GM13976 (cell line): ENCODE data around the gene DNAH8.

Experiments
- DNase-seq: peaks from one replicate; pipeline ENCODE4 v3.0.0; 2012; ENCODE audit warnings: low spot score
- CTCF ChIP-seq: IDR thresholded peaks from 2 replicates; pipeline ENCODE4 v1.5.1; 2012; ENCODE audit warnings: borderline replicate concordance, mild to moderate bottlenecking; ENCODE audit not compliant: insufficient read depth; ENCODE audit errors: extremely low read depth, missing control alignments, control extremely low read depth
- in situ Hi-C: fragments of 300-500 bp; cut with MboI; formaldehyde crosslinking; loops from one replicate; pipeline ENCODE4 v1.12.0; 2022; ENCODE audit warnings: low sequenced_read_pairs, mixed read lengths, inconsistent platforms; ENCODE audit not compliant: unreplicated experiment

DNAH8 gene

GRCh38 chr6:39053854-39054576 lies 338.9 kb downstream of the DNAH8 start:
- in situ Hi-C loops = no loop called here
- no peak for DNase-seq
- TF ChIP-seq CTCF = no peak

GRCh38 chr6:39054577-39055142 lies 339.5 kb downstream of the DNAH8 start:
- no peak for TF ChIP-seq CTCF
- in situ Hi-C loops = no loop called here
- no peak for DNase-seq

GRCh38 chr6:39055661-39056060 lies 340.6 kb downstream of the DNAH8 start:
- in situ Hi-C loops = no loop called here
- no peak for TF ChIP-seq CTCF
- no peak for DNase-seq

- DNase-seq = no peak
- no peak for TF ChIP-seq CTCF
- in situ Hi-C loops = no loop called here
Observed at GRCh38 chr6:39056191-39056590, 341.1 kb downstream of the DNAH8 start.

GRCh38 chr6:39056681-39057080 lies 341.6 kb downstream of the DNAH8 start:
- in situ Hi-C loops = no loop called here
- DNase-seq = no peak
- no peak for TF ChIP-seq CTCF

- no peak for TF ChIP-seq CTCF
- no peak for DNase-seq
- in situ Hi-C loops = no loop called here
Observed at GRCh38 chr6:39057251-39058155, 342.4 kb downstream of the DNAH8 start.
